Thyroid gland (tissue), 4 donors: ENCODE measurements around the gene SIK3. TPM values are rescaled to one million over a fixed set of nuclear protein-coding genes. Genes with fewer than 3 reads are reported as not detected.
A peak's percentile ranks its signal among the peaks of the same experiment; 100 is the strongest.

Experiments used
- DNase-seq, 2 donors: peaks; one replicate each; pipeline ENCODE4 v3.0.0-alpha.2; 2019
- H3K27ac ChIP-seq, 3 donors: fragments of 200-600 bp; sonication (generic); 1 replicate in 2 of 3; 2 replicates in 1 of 3; pipeline ENCODE4 v1.5.1; 2016 to 2019; ENCODE audit warnings: mild to moderate bottlenecking in 1 of 3, moderate library complexity in 1 of 3
- H3K27me3 ChIP-seq: fragments of 200-600 bp; sonication (generic); one replicate; pipeline ENCODE4 v1.5.1; 2019
- H3K36me3 ChIP-seq, 2 donors: fragments of 200-600 bp; sonication (generic); one replicate each; pipeline ENCODE4 v1.5.1; 2016 to 2019
- H3K4me1 ChIP-seq, 2 donors: fragments of 200-600 bp; sonication (generic); one replicate each; pipeline ENCODE4 v1.5.1; 2017 to 2019
- H3K4me3 ChIP-seq, 3 donors: fragments of 200-600 bp; sonication (generic); replicated peaks in 1 of 3; 1 replicate in 2 of 3; 2 replicates in 1 of 3; pipeline ENCODE4 v1.5.1; 2016; ENCODE audit warnings: mild to moderate bottlenecking in 1 of 3
- H3K9me3 ChIP-seq: fragments of 200-600 bp; sonication (generic); one replicate; pipeline ENCODE4 v1.5.1; 2017
- CTCF ChIP-seq, 6 experiments: fragments of 200-600 bp in 3 of 6; fragments of 450-650 bp in 3 of 6; sonication (generic) in 3 of 6; IDR thresholded peaks; one replicate each; pipeline ENCODE4 v1.5.1; 2016 to 2019; ENCODE audit warnings: antibody characterized with exemption in 6 of 6, mild to moderate bottlenecking in 2 of 6, inconsistent platforms in 1 of 6, moderate library complexity in 1 of 6
- POLR2A ChIP-seq, 2 donors: fragments of 450-650 bp; IDR thresholded peaks; one replicate each; pipeline ENCODE4 v1.6.1; 2017; ENCODE audit warnings: antibody characterized with exemption in 2 of 2, mild to moderate bottlenecking in 2 of 2, moderate library complexity in 1 of 2
- WGBS, 2 donors: methylation state at CpG; one replicate each; pipeline ENCODE4 v1.1.5; 2017; 5-methylcytosine and 5-hydroxymethylcytosine counted together
- intact Hi-C: fragments of 100-400 bp; cut with DNase I; formaldehyde crosslinking; loops from one replicate; pipeline ENCODE4 v1.15.1; 2023
- total RNA-seq, 4 donors: library from RNA; depleted of rRNA; stranded (reverse); fragments of >200 nt; gene quantifications; one replicate each; pipeline ENCODE4 v1.2.3, GENCODE V29; 2016

The SIK3 gene
- total RNA-seq, 4 donors from 2014 or later: 46.0 to 86.3 (median 71.9) TPM

- WGBS, 2 donors: 51 to 60% methylated on average over 3 of the region's 3 CpGs
- peaks cover 40% of the 10 kb centered on the region in 2 donors for H3K4me1 ChIP-seq
These were observed 21.1 kb downstream of the SIK3 start for GRCh38 chr11:117076941-117077691.

GRCh38 chr11:117075186-117075585 lies 23.0 kb downstream of the SIK3 start:
- no peaks in the 10 kb centered on the region for H3K27me3 ChIP-seq
- peaks cover 51 to 52% of the 10 kb centered on the region in 2 donors for H3K4me1 ChIP-seq
- TF ChIP-seq POLR2A (IDR thresholded peaks at IDR 0.05) (no peak), CTCF (IDR thresholded peaks at IDR 0.05) (no peak)
- no peaks in the 10 kb centered on the region for H3K36me3 ChIP-seq
- intact Hi-C loops: no loop called here
- WGBS, 2 donors: 84 to 86% methylated on average over 1 of the region's 1 CpG
- DNase-seq: no peak
- no peak overlapping the region for H3K4me3 ChIP-seq
- H3K27ac ChIP-seq: no peak overlapping the region
- H3K9me3 ChIP-seq: no peaks in the 10 kb centered on the region

More at GRCh38 chr11:117076941-117077691, 21.1 kb downstream of the SIK3 start:
- intact Hi-C loops: no loop called here
- H3K27me3 ChIP-seq: no peaks in the 10 kb centered on the region
- no peak overlapping the region for H3K4me3 ChIP-seq
- TF ChIP-seq CTCF (IDR thresholded peaks at IDR 0.05) (no peak), POLR2A (IDR thresholded peaks at IDR 0.05) (no peak)
- peak; percentile 18 to 40 for DNase-seq
- H3K9me3 ChIP-seq: no peaks in the 10 kb centered on the region
- no peaks in the 10 kb centered on the region for H3K36me3 ChIP-seq
- H3K27ac ChIP-seq: peak overlapping the region in 2 of 3 donors; percentile 18 to 56

- DNase-seq: no peak
- no peaks in the 10 kb centered on the region for H3K36me3 ChIP-seq
- no peaks in the 10 kb centered on the region for H3K27me3 ChIP-seq
- no peak overlapping the region for H3K4me3 ChIP-seq
- H3K4me1 ChIP-seq: peaks cover 51 to 58% of the 10 kb centered on the region in 2 donors
- no peak for TF ChIP-seq CTCF (IDR thresholded peaks at IDR 0.05)
- no peak for TF ChIP-seq POLR2A (IDR thresholded peaks at IDR 0.05)
- H3K27ac ChIP-seq: peak overlapping the region in 2 of 3 donors; percentile 53 to 59
- no peaks in the 10 kb centered on the region for H3K9me3 ChIP-seq
- intact Hi-C loops: no loop called here
These were observed 24.1 kb downstream of the SIK3 start for GRCh38 chr11:117074119-117074518.

- Histone ChIP-seq H3K27ac (peak overlapping the region; percentile 10 to 59 (median 53)), H3K36me3 (no peaks in the 10 kb centered on the region), H3K4me3 (no peak overlapping the region), H3K4me1 (peaks cover 51 to 58% of the 10 kb centered on the region in 2 donors), H3K27me3 (no peaks in the 10 kb centered on the region), H3K9me3 (no peaks in the 10 kb centered on the region)
- intact Hi-C loops: no loop called here
- no peak for DNase-seq
- 61 to 79% methylated on average over 2 of the region's 2 CpGs for WGBS, 2 donors
- no peak for TF ChIP-seq POLR2A (IDR thresholded peaks at IDR 0.05)
- no peak for TF ChIP-seq CTCF (IDR thresholded peaks at IDR 0.05)
These were observed 24.7 kb downstream of the SIK3 start for GRCh38 chr11:117073539-117073938.
